Subcutaneous abdominal adipose tissue (tissue), 5 donors: ENCODE measurements around the gene CCP110.
A peak's percentile ranks its signal among the peaks of the same experiment; 100 is the strongest.

Source experiments
- H3K27ac ChIP-seq: one replicate; pipeline ENCODE4 v1.7.0; 2013; ENCODE audit warnings: low read depth, mild to moderate bottlenecking, inconsistent platforms, low read length, moderate library complexity
- H3K27me3 ChIP-seq, 5 donors: one replicate each; pipeline ENCODE4 v1.7.0; 2013; ENCODE audit warnings: low read length in 5 of 5, inconsistent platforms in 1 of 5; ENCODE audit not compliant: control insufficient read depth in 5 of 5, insufficient read depth in 4 of 5
- H3K36me3 ChIP-seq, 5 donors: one replicate each; pipeline ENCODE4 v1.7.0; 2013; ENCODE audit warnings: low read length in 5 of 5; ENCODE audit not compliant: control insufficient read depth in 5 of 5, insufficient read depth in 5 of 5
- H3K4me1 ChIP-seq, 5 donors: one replicate each; pipeline ENCODE4 v1.7.0; 2013; ENCODE audit warnings: low read length in 5 of 5, mild to moderate bottlenecking in 3 of 5, moderate library complexity in 1 of 5; ENCODE audit not compliant: control insufficient read depth in 5 of 5, insufficient read depth in 5 of 5
- H3K4me3 ChIP-seq, 5 donors: one replicate each; pipeline ENCODE4 v1.7.0; 2013; ENCODE audit warnings: low read length in 5 of 5, low read depth in 1 of 5
- H3K9ac ChIP-seq, 5 donors: one replicate each; pipeline ENCODE4 v1.7.0; 2013; ENCODE audit warnings: low read length in 5 of 5, mild to moderate bottlenecking in 4 of 5, moderate library complexity in 3 of 5
- H3K9me3 ChIP-seq, 5 donors: one replicate each; pipeline ENCODE4 v1.7.0; 2013; ENCODE audit warnings: low read length in 5 of 5; ENCODE audit not compliant: control insufficient read depth in 5 of 5
- donor health status: healthy.
- donor health status: healthy.
- donor health status: healthy.
- donor health status: healthy.
- donor health status: healthy.

Gene CCP110

DNA sequence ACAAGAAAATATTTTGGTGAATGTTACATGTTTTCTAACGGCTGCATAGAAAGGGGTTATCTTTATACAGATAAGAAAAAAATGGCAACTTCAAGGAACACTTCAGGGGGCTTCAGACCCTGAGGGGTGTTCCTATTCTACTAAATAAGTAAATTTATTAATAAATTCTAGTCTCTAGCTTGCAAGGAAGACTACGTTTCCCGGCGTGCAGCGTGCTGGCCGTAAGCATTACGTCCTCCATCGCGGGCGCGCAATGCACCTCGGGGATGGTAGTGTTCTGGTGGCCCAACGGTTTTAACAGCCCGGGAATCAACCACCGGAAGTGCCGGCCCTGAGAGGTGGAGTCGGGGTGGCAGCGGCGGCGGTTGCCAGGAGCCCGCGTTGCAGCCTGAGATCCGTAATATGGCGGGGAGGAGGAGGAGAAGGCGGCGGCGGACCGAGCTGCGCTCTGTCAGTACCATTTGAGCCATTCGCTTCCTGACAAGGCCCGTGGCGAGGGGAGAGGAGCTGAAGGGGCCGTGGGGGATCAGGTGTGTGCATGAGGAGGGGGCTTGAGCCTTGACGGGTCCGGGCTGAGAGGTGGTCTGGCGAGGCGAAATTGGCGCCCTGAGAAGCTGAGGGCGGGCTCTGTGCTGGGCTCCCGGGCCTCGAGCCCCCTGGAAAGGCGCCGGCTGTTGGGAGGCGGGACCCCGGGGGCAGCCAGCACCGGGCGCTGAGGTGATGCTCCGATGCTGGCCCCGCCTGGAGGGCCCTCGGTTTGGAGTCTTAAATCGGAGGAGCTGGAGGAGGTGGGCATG, at the start of gene CCP110:
Gene CCP110, plus strand, starts transcription at position 384 of the 797 bp plus-strand sequence. CDS start 3,940 bp downstream, outside the sequence.
- H3K4me1 ChIP-seq: peaks cover 0 to 51% (median 39%) of the 10 kb centered on the region in 5 donors
- peak within 1 kb of the TSS; percentile 24 for H3K27ac ChIP-seq
- H3K9ac ChIP-seq: peak within 1 kb of the TSS in 4 of 5 donors; percentile 84 to 89 (median 86)
- H3K36me3 ChIP-seq: peaks cover 3 to 11% (median 8%) of the 10 kb centered on the region in 5 donors
- no peaks in the 10 kb centered on the region for H3K27me3 ChIP-seq
- no peaks in the 10 kb centered on the region for H3K9me3 ChIP-seq
- peak within 1 kb of the TSS; percentile 92 to 99 (median 96) for H3K4me3 ChIP-seq

GRCh38 chr16:19474617-19475016, 49.1 kb upstream of the CCP110 start:
- H3K27ac ChIP-seq: no peak overlapping the region
- no peaks in the 10 kb centered on the region for H3K9me3 ChIP-seq
- no peaks in the 10 kb centered on the region for H3K4me1 ChIP-seq
- no peaks in the 10 kb centered on the region for H3K36me3 ChIP-seq
- H3K4me3 ChIP-seq: no peak overlapping the region
- H3K27me3 ChIP-seq: peaks cover 0 to 3% (median 0%) of the 10 kb centered on the region in 5 donors
- no peak overlapping the region for H3K9ac ChIP-seq

- H3K4me3 ChIP-seq: no peak overlapping the region
- no peak overlapping the region for H3K9ac ChIP-seq
- no peaks in the 10 kb centered on the region for H3K36me3 ChIP-seq
- no peaks in the 10 kb centered on the region for H3K9me3 ChIP-seq
- no peak overlapping the region for H3K27ac ChIP-seq
- H3K4me1 ChIP-seq: no peaks in the 10 kb centered on the region
- peaks cover 0 to 3% (median 0%) of the 10 kb centered on the region in 5 donors for H3K27me3 ChIP-seq
Observed at GRCh38 chr16:19478505-19478904, 45.2 kb upstream of the CCP110 start.

GRCh38 chr16:19479302-19479721, 44.4 kb upstream of the CCP110 start:
- Histone ChIP-seq H3K4me1 (no peaks in the 10 kb centered on the region), H3K9ac (no peak overlapping the region), H3K9me3 (no peaks in the 10 kb centered on the region), H3K27ac (no peak overlapping the region), H3K4me3 (no peak overlapping the region), H3K27me3 (peaks cover 0 to 3% (median 0%) of the 10 kb centered on the region in 5 donors), H3K36me3 (no peaks in the 10 kb centered on the region)

DNA sequence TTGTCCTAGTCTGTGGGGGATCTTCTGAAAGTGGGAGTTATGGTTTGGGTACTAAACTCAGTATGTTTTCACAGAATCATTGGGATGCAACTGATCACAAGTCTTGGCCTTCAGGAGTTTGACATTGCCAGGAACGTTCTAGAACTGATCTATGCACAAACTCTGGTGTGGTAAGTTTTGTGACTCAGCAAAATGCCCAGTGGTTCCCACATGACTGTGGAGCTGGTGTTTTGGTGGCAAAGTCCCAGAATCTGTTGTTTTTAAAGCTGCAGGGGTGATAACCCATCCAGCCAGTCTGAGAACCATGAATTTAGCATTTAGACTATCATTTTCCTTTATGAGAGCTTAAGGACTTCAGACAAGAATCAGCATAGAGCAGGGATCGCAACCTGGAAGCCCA, 42.4 kb upstream of the CCP110 start:
- no peak overlapping the region for H3K4me3 ChIP-seq
- peaks cover 0 to 3% (median 0%) of the 10 kb centered on the region in 5 donors for H3K27me3 ChIP-seq
- H3K9me3 ChIP-seq: no peaks in the 10 kb centered on the region
- H3K4me1 ChIP-seq: no peaks in the 10 kb centered on the region
- no peak overlapping the region for H3K27ac ChIP-seq
- H3K36me3 ChIP-seq: no peaks in the 10 kb centered on the region
- no peak overlapping the region for H3K9ac ChIP-seq

DNA sequence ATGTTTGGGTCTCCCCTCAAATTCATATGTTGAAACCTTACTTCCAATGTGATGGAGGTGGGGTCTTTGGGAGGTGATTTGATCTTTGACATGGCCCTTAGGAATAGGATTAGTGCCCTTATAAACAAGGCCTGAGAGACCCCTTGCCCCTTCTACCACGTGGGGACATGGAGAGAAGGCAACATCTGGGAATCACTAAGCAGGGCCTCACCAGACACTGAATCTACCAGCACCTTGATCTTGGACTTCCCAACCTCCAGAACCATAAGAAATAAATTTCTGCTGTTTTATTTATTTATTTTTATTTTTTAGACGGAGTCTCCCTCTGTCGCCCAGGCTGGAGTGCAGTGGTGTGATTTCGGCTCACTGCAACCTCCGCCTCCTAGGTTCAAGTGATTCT, 42.0 kb upstream of the CCP110 start:
- Histone ChIP-seq H3K9me3 (no peaks in the 10 kb centered on the region), H3K4me3 (no peak overlapping the region), H3K36me3 (no peaks in the 10 kb centered on the region), H3K27me3 (peaks cover 0 to 3% (median 0%) of the 10 kb centered on the region in 5 donors), H3K27ac (no peak overlapping the region), H3K4me1 (no peaks in the 10 kb centered on the region), H3K9ac (no peak overlapping the region)

DNA sequence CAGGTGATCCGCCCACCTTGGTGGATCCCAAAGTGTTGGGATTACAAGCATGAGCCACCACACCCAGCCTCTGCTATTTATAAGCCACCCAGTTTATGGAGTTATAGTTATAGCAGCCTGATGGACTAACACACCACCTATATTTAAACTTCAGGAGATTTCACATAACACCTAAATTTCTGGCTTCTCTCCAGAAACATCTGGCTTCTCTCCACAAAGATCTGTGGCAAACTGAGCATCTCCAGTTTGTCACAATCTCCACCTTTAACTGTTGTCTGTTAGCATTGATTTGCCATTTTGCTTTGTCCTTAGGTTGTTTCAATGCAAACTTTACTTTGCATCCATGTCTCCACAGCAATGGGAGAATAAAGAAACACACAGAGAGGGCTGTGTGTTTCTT, 41.5 kb upstream of the CCP110 start:
- Histone ChIP-seq H3K4me3 (no peak overlapping the region), H3K9ac (no peak overlapping the region), H3K9me3 (no peaks in the 10 kb centered on the region), H3K27ac (no peak overlapping the region), H3K4me1 (no peaks in the 10 kb centered on the region), H3K27me3 (peaks cover 0 to 3% (median 0%) of the 10 kb centered on the region in 5 donors), H3K36me3 (no peaks in the 10 kb centered on the region)

GRCh38 chr16:19484096-19484495, 39.6 kb upstream of the CCP110 start:
- peaks cover 0 to under 1% (median 0%) of the 10 kb centered on the region in 5 donors for H3K27me3 ChIP-seq
- H3K4me1 ChIP-seq: peaks cover 5 to 13% (median 8%) of the 10 kb centered on the region in 5 donors
- H3K36me3 ChIP-seq: no peaks in the 10 kb centered on the region
- no peak overlapping the region for H3K9ac ChIP-seq
- no peak overlapping the region for H3K4me3 ChIP-seq
- no peak overlapping the region for H3K27ac ChIP-seq
- no peaks in the 10 kb centered on the region for H3K9me3 ChIP-seq

DNA sequence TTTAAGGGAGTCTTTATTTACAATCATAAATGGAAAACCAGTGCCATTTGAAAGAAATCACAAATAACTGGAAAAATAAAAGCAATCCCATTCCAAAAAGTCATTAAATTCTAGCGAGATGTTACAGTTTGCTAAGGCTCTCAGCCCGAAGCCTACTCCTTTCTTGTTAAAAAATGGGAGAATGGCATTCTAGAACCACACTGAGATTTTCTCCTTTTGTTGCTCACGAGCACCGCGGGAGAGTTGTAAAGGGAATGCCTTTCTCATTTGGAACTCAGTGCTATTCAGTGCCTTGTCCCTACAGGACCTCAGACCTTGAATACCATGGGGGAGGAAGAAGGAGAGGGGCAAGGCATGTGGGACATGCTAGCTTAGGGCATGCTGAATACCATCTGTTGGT, 38.1 kb upstream of the CCP110 start:
- Histone ChIP-seq H3K36me3 (no peaks in the 10 kb centered on the region), H3K9ac (no peak overlapping the region), H3K4me3 (no peak overlapping the region), H3K9me3 (no peaks in the 10 kb centered on the region), H3K27me3 (no peaks in the 10 kb centered on the region), H3K27ac (no peak overlapping the region), H3K4me1 (peaks cover 5 to 13% (median 8%) of the 10 kb centered on the region in 5 donors)

GRCh38 chr16:19486051-19486450, 37.7 kb upstream of the CCP110 start:
- no peaks in the 10 kb centered on the region for H3K27me3 ChIP-seq
- H3K9ac ChIP-seq: no peak overlapping the region
- no peaks in the 10 kb centered on the region for H3K36me3 ChIP-seq
- peaks cover 5 to 13% (median 8%) of the 10 kb centered on the region in 5 donors for H3K4me1 ChIP-seq
- H3K9me3 ChIP-seq: no peaks in the 10 kb centered on the region
- H3K27ac ChIP-seq: no peak overlapping the region
- H3K4me3 ChIP-seq: no peak overlapping the region
